HG02763 (cell line): Measurements from ENCODE around the gene SUSD6.

ENCODE experiments used
- ATAC-seq: cut with Tn5 transposase; IDR thresholded peaks from one replicate; pipeline ENCODE4 v1.9.1; 2021; ENCODE audit warnings: mild to moderate bottlenecking, moderate library complexity; ENCODE audit not compliant: unreplicated experiment

Gene SUSD6

GRCh38 chr14:69753860-69754259, 142.5 kb downstream of the SUSD6 start:
- no peak for ATAC-seq

- no peak for ATAC-seq
Observed at GRCh38 chr14:69754487-69754886, 143.1 kb downstream of the SUSD6 start.

GRCh38 chr14:69755296-69755695, 143.9 kb downstream of the SUSD6 start:
- no peak for ATAC-seq

- no peak for ATAC-seq
Observed at GRCh38 chr14:69755784-69756183, 144.4 kb downstream of the SUSD6 start.

- no peak for ATAC-seq
Observed at GRCh38 chr14:69756298-69756697, 144.9 kb downstream of the SUSD6 start.

GRCh38 chr14:69760810-69761209, 149.4 kb downstream of the SUSD6 start:
- no peak for ATAC-seq

- no peak for ATAC-seq
Observed at GRCh38 chr14:69763761-69764510, 152.5 kb downstream of the SUSD6 start.
